Brain pericyte (primary cell): ENCODE measurements around the gene FGF14.
"Not testable (repeated sequence)": the region's sequence is repeated elsewhere in the genome, so short reads cannot be mapped to it uniquely, and the experiment has no call there.

Source experiments
- DNase-seq: peaks from one replicate; pipeline ENCODE4 v3.0.0-alpha.2; 2012; ENCODE audit warnings: low read depth, low spot score

FGF14 gene

DNA sequence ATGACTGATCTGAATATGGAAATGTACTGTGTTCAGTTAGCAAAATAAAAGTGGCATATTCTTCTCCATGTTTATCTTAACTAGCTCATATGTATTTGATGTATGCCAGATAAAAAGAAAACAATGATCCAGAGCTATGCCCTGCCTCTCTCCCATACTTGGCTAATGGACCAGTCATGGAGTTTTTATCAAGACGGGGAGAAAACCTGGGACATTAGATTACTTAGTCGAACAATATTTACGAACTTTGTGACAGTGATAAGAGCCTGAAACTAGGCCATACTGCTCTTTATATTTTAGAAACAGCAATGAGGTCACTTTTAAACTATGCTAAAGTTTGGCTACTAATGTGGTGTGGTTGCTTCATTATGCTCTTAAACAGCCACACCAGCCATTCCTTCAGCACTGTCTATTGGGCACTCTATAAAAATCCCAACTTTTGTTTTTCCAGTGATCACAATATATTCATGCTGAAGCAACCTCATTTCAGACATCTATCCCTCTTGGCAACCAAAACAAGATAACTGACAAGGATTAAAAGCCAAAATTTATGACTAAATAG is 265.0 kb downstream of the FGF14 start:
- no peak for DNase-seq

DNA sequence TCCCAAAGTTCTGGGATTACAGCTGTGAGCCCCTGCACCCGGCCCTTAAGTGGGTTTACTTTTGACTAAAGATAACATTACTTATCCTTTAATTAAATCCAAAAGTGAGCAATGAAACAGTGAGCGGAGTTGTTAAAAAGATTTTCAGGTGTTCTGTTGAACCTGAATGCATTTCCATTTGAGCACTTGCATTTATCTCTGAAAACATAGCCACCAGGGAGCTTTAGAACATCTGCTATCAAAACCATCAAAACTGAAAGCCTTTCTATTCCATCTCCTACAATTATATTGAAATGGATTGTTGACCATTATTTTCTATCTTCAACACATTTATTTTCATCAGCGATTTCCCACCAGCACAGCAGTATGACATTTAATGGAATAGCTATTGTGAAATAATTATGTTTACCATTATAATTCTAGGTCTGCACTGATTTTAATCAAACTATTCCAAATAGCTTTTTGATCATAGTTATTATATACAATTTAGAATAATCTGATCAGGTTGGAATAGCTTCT is 269.0 kb downstream of the FGF14 start:
- DNase-seq = no peak

DNA sequence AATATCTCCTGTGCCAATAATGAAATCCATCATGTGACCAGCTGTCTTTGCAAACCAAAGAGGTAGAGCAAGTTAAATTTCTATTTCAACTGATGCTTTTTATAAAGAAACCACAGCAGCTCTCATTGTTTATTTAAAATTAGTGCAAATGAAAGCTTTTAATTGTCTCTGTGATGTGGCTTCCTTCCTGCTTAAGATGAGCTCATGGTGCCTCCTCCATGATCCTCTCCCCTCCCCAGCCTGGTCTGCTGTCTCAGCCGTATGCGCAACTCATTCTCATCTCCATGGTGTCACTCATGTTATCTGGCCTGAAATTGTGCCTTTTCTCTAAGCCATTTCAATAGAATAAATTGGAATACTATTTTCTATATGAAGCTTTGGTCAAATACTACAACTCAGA is 270.6 kb downstream of the FGF14 start:
- DNase-seq = no peak

- DNase-seq = no peak
These were observed 273.5 kb downstream of the FGF14 start for GRCh38 chr13:102128216-102128810.

GRCh38 chr13:102127153-102127552 is 274.7 kb downstream of the FGF14 start:
- DNase-seq = no peak

GRCh38 chr13:102122147-102122546 is 279.7 kb downstream of the FGF14 start:
- DNase-seq = no peak

- DNase-seq = no peak
These were observed 284.5 kb downstream of the FGF14 start for GRCh38 chr13:102117175-102117831.

GRCh38 chr13:102103469-102103868 is 298.4 kb downstream of the FGF14 start:
- DNase-seq = no peak

DNA sequence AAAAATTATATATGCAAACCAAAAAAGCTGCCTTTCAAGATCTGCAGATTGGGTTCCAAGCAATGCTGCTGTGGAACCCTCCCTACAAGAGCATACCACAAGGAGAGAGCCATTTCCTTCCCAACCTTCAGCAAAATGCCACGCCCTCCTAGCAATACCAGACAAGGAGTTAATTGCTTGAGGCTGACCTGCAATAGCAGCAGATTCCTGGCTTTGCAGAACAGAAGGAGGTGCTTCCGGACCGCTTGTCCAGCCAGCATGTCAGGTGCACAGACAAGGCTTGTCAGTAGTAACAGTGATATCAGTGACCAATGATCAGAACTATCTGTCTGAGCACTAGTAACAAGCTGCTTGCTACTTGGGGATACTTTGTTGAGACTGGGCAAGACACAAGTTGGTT is 301.6 kb downstream of the FGF14 start:
- no peak for DNase-seq

DNA sequence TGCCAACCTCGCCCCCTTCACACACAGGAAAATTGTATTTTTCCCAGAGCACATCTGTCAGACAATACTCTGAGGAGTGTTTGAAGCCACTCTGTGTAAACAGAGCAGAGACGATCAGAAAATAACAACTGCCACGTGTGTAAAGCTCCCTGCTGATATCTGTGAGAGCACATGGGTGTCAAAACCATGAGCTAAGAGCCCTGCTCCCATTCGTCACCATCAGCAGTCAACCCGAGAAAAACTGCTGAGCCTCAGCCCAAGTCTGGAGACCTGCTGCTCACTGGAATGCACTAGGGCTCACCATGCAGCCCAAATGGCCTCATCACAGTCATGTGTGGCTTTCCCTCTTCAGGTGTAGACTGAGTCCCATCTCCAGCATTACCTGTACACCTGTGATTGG is 304.1 kb downstream of the FGF14 start:
- DNase-seq = no peak

DNA sequence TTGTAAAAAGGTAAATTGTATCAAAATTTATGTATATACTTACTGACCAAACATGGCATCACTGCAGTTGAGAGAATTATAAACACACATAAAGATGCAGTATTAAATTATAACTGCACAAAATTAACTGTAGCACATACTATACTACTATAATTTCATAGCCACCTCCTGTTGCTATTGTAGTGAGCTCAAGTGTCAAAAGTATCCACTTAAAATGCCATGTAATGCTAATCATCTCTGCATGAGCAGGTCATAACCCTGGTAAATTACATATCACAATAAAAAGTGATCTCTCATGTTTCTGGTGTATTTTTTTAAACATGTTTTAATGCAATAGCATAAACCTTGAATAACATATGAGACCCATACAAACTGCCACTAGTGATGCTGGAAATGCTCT is 308.6 kb downstream of the FGF14 start:
- DNase-seq = not testable (repeated sequence)

DNA sequence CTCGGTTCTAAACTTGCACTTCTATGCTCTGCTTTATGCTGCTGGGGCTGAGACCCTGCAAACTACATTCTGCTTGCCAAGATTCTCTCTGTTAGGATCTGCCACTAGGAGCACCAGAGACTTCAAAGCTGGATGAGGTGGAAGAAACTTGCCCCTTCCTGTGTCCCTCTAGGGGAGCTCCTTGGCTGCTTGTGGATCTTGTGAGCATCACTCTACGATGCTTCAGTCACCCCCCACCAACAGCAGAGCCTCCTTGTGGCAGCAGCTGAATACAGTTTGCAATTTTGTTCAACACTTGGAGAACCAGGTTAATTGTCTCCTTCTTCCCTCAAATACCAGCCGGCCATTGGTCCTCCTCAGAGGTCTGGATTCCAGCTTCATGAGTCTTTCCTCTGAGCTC is 310.6 kb downstream of the FGF14 start:
- no peak for DNase-seq

DNA sequence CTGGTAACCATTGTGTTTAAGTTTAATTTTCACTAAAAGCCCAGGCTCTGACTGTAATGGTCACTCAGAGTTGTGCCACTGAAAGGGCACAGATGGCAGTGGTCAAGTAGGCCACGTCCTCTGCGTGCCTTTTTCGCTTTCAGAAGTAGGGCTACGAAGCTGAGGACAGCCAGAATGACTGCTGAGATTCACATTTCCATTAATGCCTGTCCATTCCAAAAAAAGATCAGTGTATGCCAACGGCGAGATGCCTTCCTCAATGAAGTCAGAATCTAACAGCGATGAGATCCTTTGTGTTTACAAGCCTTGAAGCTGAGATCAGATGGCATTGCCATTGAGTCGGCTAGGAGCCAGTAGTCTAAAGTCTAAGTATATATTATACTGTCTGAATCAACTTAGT is 311.3 kb downstream of the FGF14 start:
- DNase-seq = no peak

DNA sequence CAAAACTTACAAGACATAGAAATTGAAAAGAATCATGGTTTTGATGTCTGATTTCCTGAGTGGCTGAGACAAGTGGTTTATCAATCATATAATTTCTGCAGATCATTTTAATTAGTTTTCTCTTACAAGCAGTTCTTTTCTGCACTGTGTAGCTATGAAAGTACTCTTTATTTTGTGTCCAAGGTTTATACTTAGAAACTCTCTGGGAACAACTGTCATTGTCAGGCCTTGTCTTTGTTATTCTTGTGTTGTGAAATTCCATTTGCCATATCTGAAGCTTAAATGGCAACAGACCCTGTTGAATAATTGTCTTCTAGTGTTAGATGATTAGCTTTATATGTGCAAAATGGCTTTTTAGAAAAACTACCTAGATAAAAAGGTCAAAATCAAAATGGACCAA is 312.1 kb downstream of the FGF14 start:
- no peak for DNase-seq

DNA sequence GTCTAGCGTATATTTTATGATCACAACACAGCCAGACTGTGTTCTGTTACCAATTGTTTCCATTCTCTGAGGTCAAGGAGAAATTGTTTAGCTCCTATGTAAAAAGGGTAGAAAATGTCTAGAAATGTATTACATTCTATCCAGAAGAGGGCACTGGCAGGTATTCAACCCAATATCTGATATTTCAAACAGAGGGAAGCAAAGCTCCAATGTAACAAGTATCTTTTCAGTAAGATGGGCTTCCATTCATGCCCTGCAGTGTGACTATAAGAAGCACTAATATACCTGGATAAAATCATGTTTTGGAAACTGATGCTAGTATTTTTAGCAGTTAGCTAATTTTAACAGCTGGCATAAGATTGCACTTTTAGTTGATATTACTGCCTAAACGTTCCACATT is 312.7 kb downstream of the FGF14 start:
- DNase-seq = no peak

DNA sequence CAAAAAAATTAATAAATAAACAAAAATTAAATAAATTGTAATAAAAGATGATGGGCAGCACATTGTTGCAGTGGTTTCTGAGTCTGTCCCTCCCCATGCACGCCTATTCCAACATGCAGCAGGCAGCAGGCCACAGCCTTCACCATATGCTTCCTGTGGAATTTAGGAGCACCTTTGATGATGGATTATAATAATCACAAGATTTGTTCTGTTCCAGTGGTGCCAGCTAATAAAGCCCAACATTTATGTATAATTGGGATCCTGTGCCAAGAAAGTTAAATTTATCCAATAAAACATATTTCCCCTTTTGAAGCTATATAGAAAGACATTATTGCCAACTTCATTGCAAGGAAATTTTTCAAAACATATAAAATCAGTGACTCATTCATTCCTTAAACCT is 328.6 kb downstream of the FGF14 start:
- DNase-seq = no peak

DNA sequence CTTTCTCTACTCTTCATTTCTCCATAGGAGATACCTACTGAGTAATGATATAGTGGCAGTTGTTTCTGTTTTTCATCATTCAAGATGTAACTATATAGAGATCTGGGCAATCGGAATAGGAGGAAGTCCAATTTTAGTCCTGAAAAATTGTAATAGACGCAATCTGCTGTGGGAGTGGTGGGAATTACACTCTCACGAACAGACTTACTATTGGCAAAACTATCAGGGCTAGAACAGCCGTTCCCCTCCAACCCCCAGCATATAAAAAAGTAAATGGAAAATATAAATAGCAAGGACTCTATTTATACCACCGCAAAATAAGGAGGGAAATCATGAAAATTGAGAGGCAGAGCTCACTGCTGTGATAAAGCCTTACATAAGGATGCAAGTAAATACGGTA is 330.1 kb downstream of the FGF14 start:
- DNase-seq = no peak

DNA sequence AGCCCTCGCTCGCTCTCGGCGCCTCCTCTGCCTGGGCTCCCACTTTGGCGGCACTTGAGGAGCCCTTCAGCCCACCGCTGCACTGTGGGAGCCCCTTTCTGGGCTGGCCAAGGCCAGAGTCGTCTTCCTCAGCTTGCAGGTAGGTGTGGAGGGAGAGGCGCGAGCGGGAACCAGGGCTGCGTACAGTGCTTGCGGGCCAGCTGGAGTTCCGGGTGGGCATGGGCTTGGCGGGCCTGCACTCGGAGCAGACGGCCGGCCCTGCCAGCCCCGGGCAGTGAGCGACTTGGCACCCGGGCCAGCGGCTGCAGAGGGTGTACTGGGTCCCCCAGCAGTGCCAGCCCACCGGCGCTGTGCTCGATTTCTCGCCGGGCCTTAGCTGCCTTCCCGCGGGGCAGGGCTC is 333.5 kb downstream of the FGF14 start:
- DNase-seq = not testable (repeated sequence)

DNA sequence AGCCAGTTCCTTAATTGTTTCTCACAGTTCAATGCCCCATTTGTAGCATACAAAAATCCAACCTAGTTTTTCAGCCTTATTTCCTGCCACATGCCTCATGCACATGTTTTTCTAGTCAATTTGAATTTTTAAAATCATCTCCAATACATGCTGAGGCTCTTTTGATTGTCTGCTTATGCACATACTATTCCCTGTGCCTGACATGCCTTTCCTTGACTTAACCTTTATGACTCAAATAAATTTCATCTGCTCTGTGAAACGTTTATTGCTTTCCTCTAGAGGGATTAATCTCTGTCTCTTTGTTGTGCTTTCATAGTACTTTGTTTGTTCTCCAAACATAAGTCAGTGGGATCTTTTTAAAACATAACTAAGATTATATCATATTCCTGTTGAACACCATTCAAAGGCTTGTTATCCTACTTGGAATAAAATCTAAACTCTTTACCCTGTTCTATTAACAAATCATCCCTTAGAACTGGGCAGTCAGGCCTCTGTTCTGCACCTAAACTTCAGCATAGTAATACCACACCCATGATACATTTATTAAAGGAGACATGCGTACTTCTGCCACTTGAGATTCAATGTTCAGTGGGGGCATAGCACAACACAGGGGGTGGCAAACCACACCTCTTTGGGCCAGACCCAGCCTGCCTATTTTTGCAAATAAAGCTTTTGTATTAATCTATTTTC is 346.6 kb downstream of the FGF14 start:
- no peak for DNase-seq

DNA sequence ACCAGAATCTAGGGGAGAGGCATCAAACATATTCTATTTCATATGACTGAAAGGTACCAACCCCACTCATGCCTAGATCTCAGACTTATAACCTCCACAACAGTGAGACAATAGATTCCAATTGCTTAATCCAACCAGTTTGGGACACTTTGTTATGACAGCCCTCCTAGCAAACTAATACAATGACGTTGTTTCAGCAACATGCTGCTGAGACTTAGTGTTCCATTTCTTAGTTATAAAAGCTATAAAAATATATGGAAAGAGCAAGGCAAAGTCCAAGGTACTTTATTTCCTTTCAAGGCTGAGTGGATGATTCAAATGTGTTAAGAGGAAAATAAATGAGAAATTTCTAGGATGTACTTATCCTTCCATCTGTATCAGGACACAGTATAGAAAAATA is 352.0 kb downstream of the FGF14 start:
- no peak for DNase-seq

GRCh38 chr13:102045731-102046130 is 356.1 kb downstream of the FGF14 start:
- no peak for DNase-seq

- DNase-seq = no peak
These were observed 359.1 kb downstream of the FGF14 start for GRCh38 chr13:102042746-102043145.

DNA sequence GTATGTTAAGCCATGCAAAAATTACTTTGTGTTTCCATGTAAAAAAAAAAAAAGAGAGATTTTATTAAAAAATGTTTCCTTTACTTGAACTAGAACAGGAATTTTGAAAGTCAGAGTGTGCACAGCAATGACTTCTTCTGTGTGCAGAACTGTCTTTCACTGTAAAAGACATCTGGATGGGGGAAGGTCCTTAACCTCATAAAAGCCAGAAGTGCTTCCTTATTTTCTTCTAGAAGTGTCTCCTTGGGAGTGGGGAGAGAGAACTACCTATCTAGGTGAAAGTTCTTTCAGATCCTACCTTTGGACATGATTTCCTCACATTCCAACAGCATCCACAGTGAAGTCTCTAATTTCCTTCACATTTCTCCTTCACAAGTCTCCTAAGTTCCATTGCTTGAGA is 360.3 kb downstream of the FGF14 start:
- no peak for DNase-seq
